ENCODE measurements around the gene ADD3.

DNA sequence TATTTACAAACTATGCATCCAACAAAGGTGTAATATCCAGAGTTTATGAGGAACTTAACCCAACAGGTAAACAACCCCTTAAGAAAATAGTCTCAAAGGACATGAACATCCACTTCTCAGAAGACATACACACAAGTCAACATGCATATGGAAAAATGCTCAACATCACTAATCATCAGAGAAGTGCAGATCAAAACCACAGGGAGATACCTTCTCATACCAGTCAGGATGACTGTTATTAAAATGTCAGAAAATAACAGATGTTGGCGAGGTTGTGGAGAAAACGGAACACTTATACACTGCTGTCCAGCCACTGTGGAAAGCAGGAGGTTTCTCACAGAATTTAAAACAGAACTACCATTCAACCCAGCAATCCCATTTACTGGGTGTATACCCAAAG lies 84.0 kb downstream of the ADD3 start:
- TF ChIP-seq EZH2phosphoT487 (IDR thresholded peaks at IDR 0.05; ENCODE audit: insufficient read depth, low read depth) (no peak), EZH2 (IDR thresholded peaks at IDR 0.05; ENCODE audit: insufficient read depth, poor library complexity, severe bottlenecking) (no peak)

Data from GM23248 (cell line).